ENCODE results near the gene RASGRF2.

The RASGRF2 gene

DNA sequence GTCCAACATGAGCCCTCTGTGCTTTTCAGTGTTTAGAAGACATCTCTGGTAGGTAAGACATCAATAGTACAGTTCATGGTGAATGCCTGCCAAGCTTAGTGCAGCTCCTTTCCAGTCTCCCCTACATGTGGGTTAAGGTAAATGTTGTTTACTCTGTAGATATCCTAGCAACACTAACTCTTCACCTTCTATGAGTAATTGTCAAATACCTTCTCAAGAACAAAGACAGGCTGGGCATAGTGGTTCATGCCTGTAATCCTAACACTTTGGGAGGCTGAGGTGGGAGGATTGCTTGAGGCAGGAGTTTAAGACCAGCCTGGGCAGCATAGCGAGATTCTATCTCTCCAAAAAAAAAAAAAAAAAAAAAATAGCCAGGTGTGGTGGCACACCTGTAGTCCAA, 18.7 kb upstream of the RASGRF2 start:
- Histone ChIP-seq H3K79me1 (ENCODE audit: low read length) (peaks cover 10% of the 10 kb centered on the region), H3K23ac (ENCODE audit: low read length) (no peak overlapping the region), H2BK12ac (ENCODE audit: low read length) (no peak overlapping the region), H2AK5ac (ENCODE audit: low read length) (no peak overlapping the region), H3K79me2 (ENCODE audit: control insufficient read depth, insufficient read depth, low read length, poor library complexity) (no peaks in the 10 kb centered on the region), H3K4me3 (ENCODE audit: low read depth, low read length) (no peak overlapping the region), H3K4me2 (ENCODE audit: low read length) (no peak overlapping the region), H2AFZ (ENCODE audit: insufficient read depth, low read length, poor library complexity) (no peak overlapping the region), H2BK120ac (ENCODE audit: insufficient read depth, low read length, poor library complexity) (no peak overlapping the region), H2BK5ac (ENCODE audit: low read depth, low read length, poor library complexity) (no peak overlapping the region), H3K4ac (ENCODE audit: low read depth, low read length) (no peak overlapping the region), H3K27ac (ENCODE audit: low read depth, low read length) (no peak overlapping the region), H3K9me3 (ENCODE audit: insufficient read depth, low read depth, low read length) (no peaks in the 10 kb centered on the region), H4K8ac (ENCODE audit: low read depth, low read length) (no peak overlapping the region), H3K9ac (ENCODE audit: low read length) (no peak overlapping the region), H3K14ac (ENCODE audit: low read length) (no peak overlapping the region), H3K18ac (ENCODE audit: low read length) (no peak overlapping the region), H3K36me3 (ENCODE audit: control insufficient read depth in 1 of 2, insufficient read depth in 2 of 2, low read length in 2 of 2) (no peaks in the 10 kb centered on the region), H3K27me3 (ENCODE audit: insufficient read depth, low read length) (no peaks in the 10 kb centered on the region), H3K4me1 (ENCODE audit: control insufficient read depth in 1 of 2, insufficient read depth in 2 of 2, low read length in 2 of 2) (peaks cover 0 to 6% of the 10 kb centered on the region in 2 experiments), H4K12ac (ENCODE audit: low read depth, low read length) (no peak overlapping the region), H4K91ac (ENCODE audit: low read depth, low read length) (no peak overlapping the region)
- peak; percentile 89 to 97 for DNase-seq
- no CpG with 5 or more reads among the region's 1 CpG for WGBS (ENCODE audit: extremely low coverage, insufficient coverage, insufficient read length)

DNA sequence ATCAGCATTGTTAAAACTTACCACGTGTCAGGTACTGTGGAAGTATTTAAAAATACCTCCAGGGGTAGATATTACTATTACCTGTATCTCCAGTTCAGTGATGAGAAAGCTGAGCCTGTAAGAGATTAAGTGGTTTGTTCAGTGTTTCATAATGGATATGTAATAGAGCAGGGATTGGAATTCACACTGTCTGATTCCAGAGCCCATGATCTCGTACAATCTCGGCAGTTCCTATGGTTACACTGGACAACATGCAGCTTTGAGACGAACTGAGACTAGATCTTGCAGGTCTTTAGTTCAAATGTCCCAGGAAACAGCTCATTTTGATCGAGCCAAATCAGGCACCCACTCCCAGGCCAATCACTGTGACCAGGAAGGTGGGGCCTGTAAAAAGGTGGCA, 8.8 kb upstream of the RASGRF2 start:
- Histone ChIP-seq H3K18ac (ENCODE audit: low read length) (no peak overlapping the region), H4K8ac (ENCODE audit: low read depth, low read length) (no peak overlapping the region), H3K79me2 (ENCODE audit: control insufficient read depth, insufficient read depth, low read length, poor library complexity) (peaks cover 1% of the 10 kb centered on the region), H3K4ac (ENCODE audit: low read depth, low read length) (no peak overlapping the region), H3K9me3 (ENCODE audit: insufficient read depth, low read depth, low read length) (no peaks in the 10 kb centered on the region), H2BK120ac (ENCODE audit: insufficient read depth, low read length, poor library complexity) (no peak overlapping the region), H2BK12ac (ENCODE audit: low read length) (no peak overlapping the region), H4K91ac (ENCODE audit: low read depth, low read length) (no peak overlapping the region), H2AFZ (ENCODE audit: insufficient read depth, low read length, poor library complexity) (no peak overlapping the region), H3K9ac (ENCODE audit: low read length) (no peak overlapping the region), H2BK5ac (ENCODE audit: low read depth, low read length, poor library complexity) (no peak overlapping the region), H4K12ac (ENCODE audit: low read depth, low read length) (no peak overlapping the region), H3K14ac (ENCODE audit: low read length) (no peak overlapping the region), H3K4me3 (ENCODE audit: low read depth, low read length) (no peak overlapping the region), H3K27ac (ENCODE audit: low read depth, low read length) (no peak overlapping the region), H3K23ac (ENCODE audit: low read length) (no peak overlapping the region), H3K4me2 (ENCODE audit: low read length) (no peak overlapping the region), H3K36me3 (ENCODE audit: control insufficient read depth in 1 of 2, insufficient read depth in 2 of 2, low read length in 2 of 2) (peaks cover 0 to 2% of the 10 kb centered on the region in 2 experiments), H3K27me3 (ENCODE audit: insufficient read depth, low read length) (no peaks in the 10 kb centered on the region), H3K4me1 (ENCODE audit: control insufficient read depth in 1 of 2, insufficient read depth in 2 of 2, low read length in 2 of 2) (peaks cover 3 to 7% of the 10 kb centered on the region in 2 experiments), H3K79me1 (ENCODE audit: low read length) (peaks cover 7% of the 10 kb centered on the region), H2AK5ac (ENCODE audit: low read length) (no peak overlapping the region)
- peak; percentile 21 to 64 for DNase-seq
- WGBS (ENCODE audit: extremely low coverage, insufficient coverage, insufficient read length), result no CpG with 5 or more reads among the region's 5 CpGs

DNA sequence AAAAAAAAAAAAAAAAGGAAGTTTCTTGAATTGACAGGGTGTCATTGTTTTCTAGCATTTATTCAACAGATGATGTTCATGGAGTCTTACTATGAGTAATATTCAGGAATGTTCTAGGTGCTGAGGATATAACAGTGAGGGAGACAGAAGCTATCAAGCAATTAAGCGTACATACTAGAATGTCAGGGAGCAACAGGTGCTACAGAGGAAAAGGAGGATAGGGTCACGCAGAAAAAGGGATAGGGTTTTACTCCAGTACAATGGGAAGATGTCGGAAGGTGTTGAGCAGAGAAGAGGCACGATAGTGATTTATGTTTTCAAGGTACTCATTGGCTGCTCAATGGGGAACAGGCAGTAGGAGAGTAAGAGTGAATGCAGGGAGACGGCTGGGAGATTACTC, 6.6 kb upstream of the RASGRF2 start:
- Histone ChIP-seq H4K8ac (ENCODE audit: low read depth, low read length) (no peak overlapping the region), H3K27me3 (ENCODE audit: insufficient read depth, low read length) (no peaks in the 10 kb centered on the region), H2BK5ac (ENCODE audit: low read depth, low read length, poor library complexity) (no peak overlapping the region), H2AFZ (ENCODE audit: insufficient read depth, low read length, poor library complexity) (no peak overlapping the region), H2BK120ac (ENCODE audit: insufficient read depth, low read length, poor library complexity) (no peak overlapping the region), H3K9me3 (ENCODE audit: insufficient read depth, low read depth, low read length) (no peaks in the 10 kb centered on the region), H3K79me1 (ENCODE audit: low read length) (peaks cover 12% of the 10 kb centered on the region), H2BK12ac (ENCODE audit: low read length) (no peak overlapping the region), H4K12ac (ENCODE audit: low read depth, low read length) (no peak overlapping the region), H4K91ac (ENCODE audit: low read depth, low read length) (no peak overlapping the region), H3K4me2 (ENCODE audit: low read length) (no peak overlapping the region), H3K36me3 (ENCODE audit: control insufficient read depth in 1 of 2, insufficient read depth in 2 of 2, low read length in 2 of 2) (peaks cover 0 to 2% of the 10 kb centered on the region in 2 experiments), H3K9ac (ENCODE audit: low read length) (no peak overlapping the region), H3K23ac (ENCODE audit: low read length) (no peak overlapping the region), H3K27ac (ENCODE audit: low read depth, low read length) (no peak overlapping the region), H3K4ac (ENCODE audit: low read depth, low read length) (no peak overlapping the region), H3K4me3 (ENCODE audit: low read depth, low read length) (no peak overlapping the region), H3K4me1 (ENCODE audit: control insufficient read depth in 1 of 2, insufficient read depth in 2 of 2, low read length in 2 of 2) (peaks cover 5 to 9% of the 10 kb centered on the region in 2 experiments), H3K79me2 (ENCODE audit: control insufficient read depth, insufficient read depth, low read length, poor library complexity) (peaks cover 3% of the 10 kb centered on the region), H3K14ac (ENCODE audit: low read length) (no peak overlapping the region), H2AK5ac (ENCODE audit: low read length) (no peak overlapping the region), H3K18ac (ENCODE audit: low read length) (no peak overlapping the region)
- WGBS (ENCODE audit: extremely low coverage, insufficient coverage, insufficient read length), result no CpG with 5 or more reads among the region's 5 CpGs
- DNase-seq, result no peak

DNA sequence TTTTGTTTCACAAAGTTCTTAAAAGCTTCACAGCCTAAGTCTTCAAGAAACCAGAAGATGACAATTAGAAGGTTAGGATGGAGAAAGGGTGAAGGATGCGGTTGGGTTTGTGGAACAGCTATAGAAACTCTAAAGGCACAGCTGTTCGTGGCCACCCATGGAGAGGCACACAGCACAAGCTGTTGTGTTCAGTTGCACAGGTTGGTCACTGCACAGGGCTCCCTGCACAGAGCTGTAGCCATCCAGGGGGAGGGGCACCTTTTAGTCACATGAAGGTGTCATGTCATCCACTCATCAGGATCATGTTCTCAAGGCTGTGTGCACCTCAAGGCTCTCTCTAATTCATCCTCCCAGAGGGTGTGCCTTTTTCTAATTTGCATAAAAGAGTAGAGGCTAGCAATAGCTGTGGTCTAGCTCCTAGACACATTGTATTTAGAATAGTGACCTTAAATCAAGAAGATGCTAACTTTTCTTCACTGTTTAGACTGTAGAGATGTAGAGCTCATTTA, 5.0 kb upstream of the RASGRF2 start:
- peaks cover 5 to 12% of the 10 kb centered on the region in 2 experiments for H3K4me1 ChIP-seq (ENCODE audit: control insufficient read depth in 1 of 2, insufficient read depth in 2 of 2, low read length in 2 of 2)
- H3K4ac ChIP-seq (ENCODE audit: low read depth, low read length), result peak overlapping the region; percentile 70
- peak overlapping the region; percentile 89 for H3K18ac ChIP-seq (ENCODE audit: low read length)
- no peak overlapping the region for H4K12ac ChIP-seq (ENCODE audit: low read depth, low read length)
- no peak overlapping the region for H3K27ac ChIP-seq (ENCODE audit: low read depth, low read length)
- H3K9me3 ChIP-seq (ENCODE audit: insufficient read depth, low read depth, low read length), result no peaks in the 10 kb centered on the region
- peak overlapping the region; percentile 56 for H2BK120ac ChIP-seq (ENCODE audit: insufficient read depth, low read length, poor library complexity)
- H3K9ac ChIP-seq (ENCODE audit: low read length), result no peak overlapping the region
- no peak overlapping the region for H4K8ac ChIP-seq (ENCODE audit: low read depth, low read length)
- H3K4me3 ChIP-seq (ENCODE audit: low read depth, low read length), result no peak overlapping the region
- DNase-seq, result no peak
- no peak overlapping the region for H2BK5ac ChIP-seq (ENCODE audit: low read depth, low read length, poor library complexity)
- peaks cover 21% of the 10 kb centered on the region for H3K79me1 ChIP-seq (ENCODE audit: low read length)
- H3K36me3 ChIP-seq (ENCODE audit: control insufficient read depth in 1 of 2, insufficient read depth in 2 of 2, low read length in 2 of 2), result peaks cover 2% of the 10 kb centered on the region in 2 experiments
- H4K91ac ChIP-seq (ENCODE audit: low read depth, low read length), result peak overlapping the region; percentile 86
- no CpG with 5 or more reads among the region's 2 CpGs for WGBS (ENCODE audit: extremely low coverage, insufficient coverage, insufficient read length)
- no peak overlapping the region for H3K4me2 ChIP-seq (ENCODE audit: low read length)
- H3K79me2 ChIP-seq (ENCODE audit: control insufficient read depth, insufficient read depth, low read length, poor library complexity), result peaks cover 11% of the 10 kb centered on the region
- no peak overlapping the region for H3K23ac ChIP-seq (ENCODE audit: low read length)
- H2AFZ ChIP-seq (ENCODE audit: insufficient read depth, low read length, poor library complexity), result peak overlapping the region; percentile 63
- peak overlapping the region; percentile 95 for H2BK12ac ChIP-seq (ENCODE audit: low read length)
- H2AK5ac ChIP-seq (ENCODE audit: low read length), result peak overlapping the region; percentile 85
- H3K14ac ChIP-seq (ENCODE audit: low read length), result peak overlapping the region; percentile 64
- no peaks in the 10 kb centered on the region for H3K27me3 ChIP-seq (ENCODE audit: insufficient read depth, low read length)

Data from trophoblast cell (in vitro differentiated cells and primary cell).